ENCODE measurements around the gene CD27.
"Not testable (repeated sequence)": the region's sequence is repeated elsewhere in the genome, so short reads cannot be mapped to it uniquely, and the experiment has no call there.

The CD27 gene

DNA sequence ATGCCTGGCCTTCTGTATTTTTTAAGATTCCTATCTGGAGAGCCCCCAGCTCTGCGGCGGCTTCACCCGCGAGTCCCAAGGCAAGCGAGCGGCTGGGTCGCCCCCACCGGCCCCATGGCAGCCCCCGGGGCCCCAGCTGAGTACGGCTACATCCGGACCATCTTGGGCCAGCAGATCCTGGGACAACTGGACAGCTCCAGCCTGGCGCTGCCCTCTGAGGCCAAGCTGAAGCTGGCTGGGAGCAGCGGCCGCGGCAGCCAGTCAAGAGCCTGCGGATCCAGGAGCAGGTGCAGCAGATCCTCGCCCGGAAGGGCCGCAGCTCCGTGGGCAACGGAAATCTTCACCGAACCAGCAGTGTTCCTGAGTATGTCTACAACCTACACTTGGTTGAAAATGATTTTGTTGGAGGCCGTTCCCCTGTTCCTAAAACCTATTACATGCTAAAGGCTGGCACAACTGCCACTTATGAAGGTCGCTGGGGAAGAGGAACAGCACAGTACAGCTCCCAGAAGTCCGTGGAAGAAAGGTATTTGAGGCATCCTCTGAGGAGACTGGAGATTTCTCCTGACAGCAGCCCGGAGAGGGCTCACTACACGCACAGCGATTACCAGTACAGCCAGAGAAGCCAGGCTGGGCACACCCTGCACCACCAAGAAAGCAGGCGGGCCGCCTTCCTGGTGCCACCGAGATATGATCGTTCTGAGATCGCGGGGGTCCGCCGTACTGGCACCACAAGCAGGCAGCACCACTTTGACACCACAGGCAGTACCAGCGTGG is 33.0 kb downstream of the CD27 start:
- in situ Hi-C loops (cut with MboI; ENCODE audit: low sequenced_read_pairs), result not testable (repeated sequence)

DNA sequence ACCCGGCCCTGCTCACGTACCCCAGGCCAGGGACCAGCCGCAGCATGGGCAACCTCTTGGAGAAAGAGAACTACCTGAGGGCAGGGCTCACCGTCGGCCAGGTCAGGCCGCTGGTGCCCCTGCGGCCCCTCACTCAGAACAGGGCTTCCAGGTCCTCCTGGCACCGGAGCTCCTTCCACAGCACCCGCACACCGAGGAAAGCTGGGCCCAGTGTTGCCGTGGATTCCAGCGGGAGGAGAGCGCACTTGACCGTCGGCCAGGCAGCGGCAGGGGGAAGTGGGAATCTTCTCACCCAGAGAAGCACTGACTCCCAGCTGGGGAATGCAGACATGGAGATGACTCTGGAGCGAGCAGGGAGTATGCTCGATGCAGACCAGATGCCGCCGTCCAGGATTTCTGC is 33.7 kb downstream of the CD27 start:
- in situ Hi-C loops (cut with MboI; ENCODE audit: low sequenced_read_pairs), result no loop called here

DNA sequence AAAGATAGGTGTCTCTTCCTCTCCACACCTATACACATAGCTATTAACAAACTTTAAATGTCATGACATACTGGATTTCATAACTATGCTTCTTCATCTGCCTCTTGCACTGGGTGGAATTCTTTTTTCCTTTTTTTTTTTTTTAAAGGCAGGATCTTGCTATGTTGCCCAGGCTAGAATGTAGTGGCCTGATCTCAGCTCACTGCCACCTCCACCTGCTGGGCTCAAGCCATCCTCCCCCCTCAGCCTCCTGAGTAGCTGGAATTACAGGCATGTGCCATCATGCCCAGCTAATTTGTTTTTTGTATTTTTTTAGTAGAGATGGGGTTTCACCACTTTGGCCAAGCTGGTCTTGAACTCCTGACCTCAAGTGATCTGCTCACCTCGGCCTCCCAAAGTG is 43.5 kb downstream of the CD27 start:
- in situ Hi-C loops (cut with MboI; ENCODE audit: low sequenced_read_pairs), result no loop called here

DNA sequence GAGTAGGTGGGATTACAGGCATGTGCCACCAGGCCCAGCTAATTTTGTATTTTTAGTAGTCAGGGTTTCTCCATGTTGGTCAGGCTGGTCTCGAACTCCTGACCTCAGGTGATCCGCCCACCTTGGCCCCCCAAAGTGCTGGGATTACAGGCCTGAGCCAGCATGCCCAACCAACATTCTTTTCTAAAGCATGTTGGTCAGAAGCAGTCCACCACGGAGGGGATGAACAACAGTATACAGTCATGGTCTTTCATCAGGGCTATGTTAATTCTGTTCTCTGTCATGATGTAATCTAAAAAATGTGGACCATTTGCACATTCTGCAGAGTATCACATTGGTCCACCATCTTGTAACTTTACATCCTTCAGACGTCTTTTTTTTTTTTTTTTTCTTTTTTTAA is 44.7 kb downstream of the CD27 start:
- in situ Hi-C loops (cut with MboI; ENCODE audit: low sequenced_read_pairs), result no loop called here

DNA sequence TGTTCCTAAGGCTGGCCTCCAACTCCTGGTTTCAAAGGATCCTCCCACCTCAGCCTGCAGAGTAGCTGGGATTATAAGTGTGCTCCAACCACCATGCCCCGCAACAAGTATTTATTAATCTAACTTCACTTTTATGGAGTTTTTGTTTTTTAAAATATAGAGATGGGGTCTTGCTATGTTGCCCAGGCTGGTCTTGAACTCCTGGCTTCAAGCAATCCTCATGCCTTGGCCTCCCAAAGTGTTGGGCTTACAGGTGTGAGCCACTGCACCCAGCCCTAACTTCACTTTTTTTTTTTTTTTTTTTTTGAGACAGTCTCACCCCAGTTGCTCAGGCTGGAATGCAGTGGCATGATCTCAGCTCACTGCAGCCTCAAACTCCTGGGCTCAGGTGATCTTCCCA is 45.9 kb downstream of the CD27 start:
- in situ Hi-C loops (cut with MboI; ENCODE audit: low sequenced_read_pairs), result not testable (repeated sequence)

DNA sequence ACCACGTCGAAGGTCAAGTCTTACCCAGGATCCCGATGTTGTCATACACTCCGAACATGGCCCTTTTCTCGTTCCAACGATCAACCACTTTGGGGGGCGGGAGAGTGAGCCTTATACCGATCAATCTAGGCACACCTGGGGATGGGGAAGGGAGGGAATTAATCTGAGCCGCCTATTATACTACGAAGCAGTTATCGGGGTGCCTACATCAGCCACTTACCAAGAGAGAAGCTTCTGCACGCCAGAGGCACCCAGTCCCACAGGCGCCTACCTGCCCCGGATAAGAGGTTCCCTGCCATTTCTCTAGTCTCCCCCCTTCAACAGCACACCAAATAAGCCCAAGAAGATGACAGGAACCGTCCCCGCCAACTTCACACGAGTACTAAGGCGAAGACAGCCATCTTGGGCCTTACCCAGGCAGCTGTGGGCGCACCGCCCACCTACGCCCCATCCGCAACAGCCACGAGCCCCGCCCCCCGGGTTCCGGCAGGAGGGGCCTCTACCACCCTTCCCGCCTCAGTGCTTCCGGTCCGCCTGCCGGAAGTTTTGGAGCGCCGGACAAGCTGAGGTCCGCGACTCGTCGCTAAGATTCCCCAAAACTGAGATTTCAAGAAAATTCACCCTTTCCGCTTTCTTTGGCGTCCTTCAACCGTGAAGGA is 48.2 kb downstream of the CD27 start, which contains the start of gene MRPL51:
MRPL51 (minus strand) TSS at position 425 of the 659 bp plus-strand sequence; CDS start at position 299, 126 bp downstream.
- in situ Hi-C loops (cut with MboI; ENCODE audit: low sequenced_read_pairs), result no loop called here

DNA sequence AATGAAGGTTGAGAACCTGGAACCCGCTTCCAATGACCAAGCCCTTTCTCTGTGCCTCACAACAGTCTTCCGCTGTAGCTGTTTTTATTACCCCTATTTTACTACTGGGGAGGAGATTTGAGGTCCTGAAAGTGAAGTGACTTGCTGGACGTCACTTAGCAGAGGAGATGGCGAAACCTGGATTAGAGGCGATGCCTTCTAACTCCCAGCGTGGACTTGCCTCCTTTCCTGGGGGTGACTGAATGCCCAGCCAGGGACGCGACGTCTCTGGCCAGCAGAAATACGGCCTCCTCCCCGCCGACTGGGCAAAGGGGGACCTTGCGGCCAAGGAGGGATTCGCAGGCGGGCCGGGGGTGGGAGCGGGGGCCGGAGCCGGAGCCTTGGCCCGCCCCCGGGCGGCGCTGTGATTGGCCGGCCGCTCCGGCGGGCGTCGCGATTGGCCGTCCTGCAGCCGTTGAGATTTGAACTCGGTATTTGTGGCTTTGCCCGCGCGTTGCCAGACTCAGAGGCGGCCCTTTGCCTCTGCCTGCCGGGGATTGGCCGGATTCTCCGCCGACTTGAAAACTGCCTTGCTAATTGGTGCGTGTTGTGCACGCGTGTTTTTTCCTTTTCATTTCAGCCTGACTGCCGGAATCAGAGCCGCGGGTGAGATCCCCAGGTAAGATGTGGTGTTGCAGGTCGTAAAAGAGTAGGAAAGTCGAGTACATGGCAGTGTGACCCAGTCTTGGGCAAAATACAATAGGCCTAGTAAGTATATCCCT is 48.9 kb downstream of the CD27 start, which contains the start of gene NCAPD2:
NCAPD2 (plus strand) TSS at position 606 of the 761 bp plus-strand sequence. CDS start 997 bp downstream, outside the sequence.
- in situ Hi-C loops (cut with MboI; ENCODE audit: low sequenced_read_pairs), result no loop called here

DNA sequence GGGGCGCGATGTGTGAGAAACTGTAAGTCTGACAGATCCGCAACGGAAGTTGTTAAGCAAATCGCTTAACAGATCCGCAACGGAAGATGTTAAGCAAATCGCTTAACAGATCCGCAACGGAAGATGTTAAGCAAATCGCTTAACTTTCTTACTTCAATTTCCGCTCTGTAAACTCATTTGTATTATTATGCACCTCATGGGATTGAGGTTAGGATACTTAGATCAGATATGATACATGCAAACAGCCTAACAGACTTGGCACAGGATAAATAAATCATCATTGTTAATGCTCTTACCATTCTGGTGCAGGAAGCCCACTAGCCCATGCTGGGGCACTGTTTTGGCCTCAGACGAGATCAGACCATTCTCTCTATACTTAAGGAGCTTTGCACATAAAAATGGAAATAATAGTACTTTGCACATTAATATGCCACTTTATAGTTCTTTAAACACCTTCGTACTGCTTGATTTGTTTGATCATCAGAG is 49.5 kb downstream of the CD27 start:
- in situ Hi-C loops (cut with MboI; ENCODE audit: low sequenced_read_pairs), result no loop called here

DNA sequence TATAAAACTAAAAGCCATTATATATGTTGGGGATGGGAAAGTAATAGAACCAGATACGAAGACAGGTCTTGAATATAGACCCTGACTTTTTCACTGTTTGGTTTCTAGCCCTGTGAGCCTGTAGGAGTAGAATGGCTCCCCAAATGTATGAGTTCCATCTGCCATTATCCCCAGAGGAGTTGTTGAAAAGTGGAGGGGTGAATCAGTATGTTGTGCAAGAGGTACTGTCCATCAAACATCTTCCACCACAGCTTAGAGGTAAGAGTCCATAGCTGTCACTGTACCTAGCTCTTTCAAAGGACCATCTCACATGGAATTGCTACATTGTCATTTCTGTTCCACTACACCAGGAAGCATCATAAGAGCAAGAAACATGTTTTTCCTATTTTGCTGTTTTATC is 50.2 kb downstream of the CD27 start:
- in situ Hi-C loops (cut with MboI; ENCODE audit: low sequenced_read_pairs), result no loop called here

DNA sequence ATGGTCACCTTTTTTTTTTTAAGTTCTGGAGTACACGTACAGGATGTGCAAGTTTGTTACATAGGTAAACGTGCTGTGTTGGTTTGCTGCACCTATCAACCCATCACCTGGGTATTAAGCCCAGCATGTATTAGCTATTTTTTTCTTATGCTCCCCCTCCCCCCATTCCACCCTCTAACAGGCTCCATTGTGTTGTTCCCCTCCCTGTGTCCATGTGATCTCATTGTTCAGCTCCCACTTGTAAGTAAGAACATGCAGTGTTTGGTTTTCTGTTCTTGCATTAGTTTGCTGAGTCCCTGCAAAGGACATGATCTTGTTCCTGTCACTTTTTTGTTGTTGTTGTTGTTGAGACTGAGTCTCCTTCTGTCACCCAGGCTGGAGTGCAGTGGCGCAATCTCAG is 52.5 kb downstream of the CD27 start:
- in situ Hi-C loops (cut with MboI; ENCODE audit: low sequenced_read_pairs), result not testable (repeated sequence)

DNA sequence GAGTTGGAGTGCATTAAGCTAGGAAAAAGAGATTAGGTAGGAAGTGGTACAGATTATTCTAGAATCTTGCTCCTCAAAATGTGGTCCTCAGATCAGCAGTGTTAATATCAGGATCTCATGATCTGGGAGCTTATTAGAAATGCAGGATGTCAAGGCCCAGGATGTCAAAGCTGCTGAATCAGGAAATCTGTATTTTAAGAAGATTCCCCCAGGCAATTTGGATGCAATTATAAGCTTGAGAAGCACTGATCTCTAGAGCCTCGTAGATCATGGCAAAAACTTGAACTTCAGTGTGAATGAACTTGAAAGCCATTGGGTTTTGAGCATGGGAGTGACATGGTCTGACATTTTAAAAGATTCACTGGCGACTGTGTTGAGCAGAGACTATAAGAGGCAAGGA is 55.7 kb downstream of the CD27 start:
- in situ Hi-C loops (cut with MboI; ENCODE audit: low sequenced_read_pairs), result no loop called here
